ENCODE results near the gene EPHA2.

The EPHA2 gene

DNA sequence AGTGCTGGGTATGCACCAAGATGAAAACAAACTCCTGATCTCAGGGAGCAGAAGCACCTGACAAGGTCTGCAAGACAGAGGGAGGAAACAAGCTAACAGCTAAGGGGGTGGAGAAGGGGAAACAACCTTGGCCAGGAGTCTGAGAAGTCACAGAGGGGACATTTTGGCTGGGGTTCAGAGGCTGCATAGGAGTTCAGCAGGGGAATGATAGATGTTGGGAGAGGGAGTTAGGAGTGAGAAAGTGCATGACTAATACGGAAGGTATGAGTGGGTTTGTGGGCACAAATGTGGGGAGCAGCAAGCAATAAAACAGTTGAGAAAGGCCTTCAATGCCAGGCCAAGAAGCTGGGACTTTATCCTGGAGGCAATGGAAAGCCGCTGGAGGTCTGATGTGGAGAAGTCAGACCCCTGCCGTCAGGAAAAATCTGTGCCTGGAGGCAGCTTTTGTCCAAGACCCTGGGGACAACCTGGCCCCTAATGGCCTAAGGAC, 16.4 kb downstream of the EPHA2 start:
- Histone ChIP-seq H3K9ac (ENCODE audit: insufficient read length) (no peak overlapping the region), H3K9me3 (ENCODE audit: low read depth, low read length) (no peaks in the 10 kb centered on the region), H3K36me3 (ENCODE audit: insufficient read depth, low read length) (peaks cover 17% of the 10 kb centered on the region; the same call in 1 of the 2 replicates), H3K27ac (no peak overlapping the region), H3K4me3 (no peak overlapping the region)
- no peak for TF ChIP-seq EZH2 (IDR thresholded peaks at IDR 0.05)
- no peak for TF ChIP-seq FOXP2 (optimal IDR thresholded peaks at IDR 0.05; ENCODE audit: control extremely low read depth, extremely low read length, insufficient read depth)
- no peak for DNase-seq (ENCODE audit: low read depth, low spot score)

DNA sequence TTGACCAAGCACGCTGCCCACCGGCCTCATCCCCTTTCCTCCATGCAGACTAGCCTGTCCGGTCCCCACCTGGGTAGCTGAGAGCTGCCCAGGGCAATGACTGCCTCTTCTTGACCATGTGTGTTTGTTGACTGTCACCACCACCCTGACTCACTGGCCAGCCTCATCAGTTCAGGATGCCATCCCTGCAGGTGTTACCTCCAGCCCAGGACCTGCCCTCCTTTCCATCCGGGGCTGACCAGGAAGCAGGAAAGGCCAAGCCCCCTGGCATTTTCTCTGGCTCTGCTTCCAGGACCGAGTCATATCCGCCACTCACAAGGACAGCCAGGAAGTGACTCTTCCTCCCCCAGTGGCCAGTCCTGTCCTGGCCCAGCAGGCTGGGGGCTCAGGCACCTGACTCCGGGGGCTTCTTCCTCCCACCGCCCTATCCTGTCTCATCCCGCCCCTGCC, 17.1 kb downstream of the EPHA2 start:
- H3K36me3 ChIP-seq (ENCODE audit: insufficient read depth, low read length) = peaks cover 22% of the 10 kb centered on the region; the same call in 1 of the 2 replicates

DNA sequence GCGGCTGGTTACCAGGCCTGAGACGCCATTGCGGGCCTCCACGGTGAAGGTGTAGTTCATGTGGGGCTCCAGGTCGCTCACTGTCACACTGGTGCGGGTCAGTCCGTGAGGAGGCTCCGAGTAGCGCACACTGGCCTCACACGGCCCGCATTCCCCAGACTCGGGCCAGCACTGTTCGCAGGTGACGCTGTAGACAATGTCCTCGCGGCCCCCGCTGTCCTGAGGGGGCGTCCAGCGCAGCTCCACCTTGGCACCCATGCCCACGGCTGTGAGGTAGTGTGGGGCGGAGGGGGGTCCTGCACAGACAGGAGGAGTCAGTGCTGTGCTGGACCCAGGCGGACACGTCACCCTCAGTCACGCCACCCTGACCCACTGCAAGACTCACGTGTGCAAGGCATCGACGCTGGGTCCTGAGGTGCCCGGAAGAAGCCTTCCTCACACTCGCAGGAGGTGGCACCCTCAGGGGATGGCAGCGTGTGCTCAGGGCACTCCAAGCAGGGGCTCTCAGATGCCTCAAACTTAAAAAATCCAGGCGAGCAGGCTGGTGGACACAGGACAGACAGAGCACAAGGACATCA, 17.9 kb downstream of the EPHA2 start:
- Histone ChIP-seq H3K27ac (no peak overlapping the region), H3K36me3 (ENCODE audit: insufficient read depth, low read length) (peaks cover 29% of the 10 kb centered on the region; the same call in 1 of the 2 replicates), H3K9ac (ENCODE audit: insufficient read length) (no peak overlapping the region), H3K9me3 (ENCODE audit: low read depth, low read length) (no peaks in the 10 kb centered on the region), H3K4me3 (no peak overlapping the region)
- DNase-seq (ENCODE audit: low read depth, low spot score) = no peak
- TF ChIP-seq EZH2 (IDR thresholded peaks at IDR 0.05) (no peak), FOXP2 (optimal IDR thresholded peaks at IDR 0.05; ENCODE audit: control extremely low read depth, extremely low read length, insufficient read depth) (no peak), POLR2AphosphoS5 (IDR thresholded peaks at IDR 0.05; ENCODE audit: borderline replicate concordance, low read depth, low read length) (no peak)

More for the DNA sequence above, 17.1 kb downstream of the EPHA2 start:
- H3K4me3 ChIP-seq = no peak overlapping the region
- no peak overlapping the region for H3K27ac ChIP-seq
- TF ChIP-seq POLR2AphosphoS5 (IDR thresholded peaks at IDR 0.05; ENCODE audit: borderline replicate concordance, low read depth, low read length) (no peak), EZH2 (IDR thresholded peaks at IDR 0.05) (no peak), FOXP2 (optimal IDR thresholded peaks at IDR 0.05; ENCODE audit: control extremely low read depth, extremely low read length, insufficient read depth) (no peak)
- no peaks in the 10 kb centered on the region for H3K9me3 ChIP-seq (ENCODE audit: low read depth, low read length)
- no peak for DNase-seq (ENCODE audit: low read depth, low spot score)
- H3K9ac ChIP-seq (ENCODE audit: insufficient read length) = no peak overlapping the region

DNA sequence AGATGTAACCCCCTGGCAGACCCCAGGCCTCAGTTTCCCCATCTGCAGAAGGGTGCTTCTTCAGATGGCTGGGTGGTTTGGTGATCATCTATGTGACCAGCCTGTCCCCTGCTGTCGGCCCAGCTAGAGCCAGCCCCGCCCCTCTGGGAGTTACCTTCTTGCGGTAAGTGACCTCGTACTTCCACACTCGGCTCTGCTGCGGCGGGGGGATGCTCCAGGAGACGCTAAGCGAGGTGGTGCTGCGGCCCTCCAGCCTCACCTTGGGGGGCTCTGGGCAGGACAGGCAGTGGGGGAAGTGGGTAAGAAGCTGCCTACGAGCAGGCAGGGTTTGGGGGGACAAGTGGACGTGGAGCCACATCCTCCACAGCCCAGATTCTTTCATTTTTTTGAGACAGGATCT, 20.4 kb downstream of the EPHA2 start:
- TF ChIP-seq EZH2 (IDR thresholded peaks at IDR 0.05) (no peak), POLR2AphosphoS5 (IDR thresholded peaks at IDR 0.05; ENCODE audit: borderline replicate concordance, low read depth, low read length) (no peak), FOXP2 (optimal IDR thresholded peaks at IDR 0.05; ENCODE audit: control extremely low read depth, extremely low read length, insufficient read depth) (no peak)
- Histone ChIP-seq H3K36me3 (ENCODE audit: insufficient read depth, low read length) (peaks cover 43% of the 10 kb centered on the region; the same call in 1 of the 2 replicates), H3K9me3 (ENCODE audit: low read depth, low read length) (no peaks in the 10 kb centered on the region), H3K9ac (ENCODE audit: insufficient read length) (no peak overlapping the region), H3K4me3 (no peak overlapping the region), H3K27ac (no peak overlapping the region)
- DNase-seq (ENCODE audit: low read depth, low spot score) = no peak

DNA sequence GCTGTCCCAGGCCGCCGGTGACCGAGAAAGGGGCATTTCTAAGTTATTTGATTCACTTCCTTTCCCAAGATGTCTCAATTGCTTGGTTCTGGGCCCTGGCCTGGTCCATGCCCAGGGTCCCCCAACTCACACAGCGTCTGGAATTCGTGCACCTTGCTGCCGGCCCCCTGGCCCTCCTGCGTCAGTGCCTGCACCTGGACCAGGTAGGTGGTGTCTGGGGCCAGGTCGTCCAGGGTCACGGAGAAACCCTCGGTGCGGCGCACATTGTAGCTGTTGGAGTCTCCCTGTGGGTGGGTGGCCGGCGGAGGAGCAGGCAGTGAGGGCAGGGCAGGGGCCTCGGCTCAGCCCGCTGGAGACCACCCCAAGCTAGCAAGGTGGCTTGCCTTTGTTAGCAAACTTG, 21.0 kb downstream of the EPHA2 start:
- TF ChIP-seq EZH2 (IDR thresholded peaks at IDR 0.05) = no peak
- TF ChIP-seq POLR2AphosphoS5 (IDR thresholded peaks at IDR 0.05; ENCODE audit: borderline replicate concordance, low read depth, low read length) = no peak
- TF ChIP-seq FOXP2 (optimal IDR thresholded peaks at IDR 0.05; ENCODE audit: control extremely low read depth, extremely low read length, insufficient read depth) = no peak
- Histone ChIP-seq H3K9me3 (ENCODE audit: low read depth, low read length) (no peaks in the 10 kb centered on the region), H3K9ac (ENCODE audit: insufficient read length) (no peak overlapping the region), H3K27ac (no peak overlapping the region), H3K36me3 (ENCODE audit: insufficient read depth, low read length) (peaks cover 49% of the 10 kb centered on the region; the same call in 1 of the 2 replicates), H3K4me3 (no peak overlapping the region)
- DNase-seq (ENCODE audit: low read depth, low spot score) = no peak

DNA sequence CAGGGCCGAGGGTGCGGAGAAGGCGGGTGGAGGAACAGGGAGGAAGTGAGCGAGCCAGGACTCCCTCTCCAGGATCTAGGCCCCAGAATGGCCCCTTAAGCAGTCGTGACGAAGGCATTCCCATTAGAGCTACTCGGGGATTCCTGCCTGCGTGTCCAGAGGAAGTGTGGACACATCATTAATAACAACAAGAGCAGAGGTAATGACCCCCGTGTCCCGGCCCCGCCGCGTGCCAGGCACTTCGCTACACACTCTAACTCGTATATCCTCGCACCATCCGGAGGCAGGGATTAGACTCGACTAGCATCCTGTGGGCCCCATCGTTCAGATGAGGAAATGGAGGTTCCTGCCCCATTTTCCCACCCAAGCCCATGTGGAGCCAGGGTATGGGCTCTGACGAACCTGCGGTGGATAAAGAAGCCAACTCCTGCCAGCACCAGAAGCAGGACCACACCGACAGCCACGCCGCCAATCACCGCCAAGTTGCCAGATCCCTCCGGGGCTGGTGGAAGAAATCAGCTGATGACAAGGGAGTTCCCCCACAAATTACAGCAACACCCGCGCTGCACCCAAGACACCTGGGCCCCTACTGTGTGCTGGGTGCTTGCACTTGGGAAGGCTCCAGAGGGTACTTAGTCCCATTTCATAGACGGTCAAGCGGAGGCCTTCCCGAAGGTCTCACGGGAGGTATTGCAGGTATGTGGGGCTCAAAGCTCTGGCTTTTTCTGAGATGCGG, 21.6 kb downstream of the EPHA2 start:
- no peak for DNase-seq (ENCODE audit: low read depth, low spot score)
- no peak overlapping the region for H3K9ac ChIP-seq (ENCODE audit: insufficient read length)
- no peaks in the 10 kb centered on the region for H3K9me3 ChIP-seq (ENCODE audit: low read depth, low read length)
- no peak overlapping the region for H3K27ac ChIP-seq
- peaks cover 52% of the 10 kb centered on the region; the same call in 1 of the 2 replicates for H3K36me3 ChIP-seq (ENCODE audit: insufficient read depth, low read length)
- no peak overlapping the region for H3K4me3 ChIP-seq
- TF ChIP-seq EZH2 (IDR thresholded peaks at IDR 0.05) (no peak), FOXP2 (optimal IDR thresholded peaks at IDR 0.05; ENCODE audit: control extremely low read depth, extremely low read length, insufficient read depth) (no peak), POLR2AphosphoS5 (IDR thresholded peaks at IDR 0.05; ENCODE audit: borderline replicate concordance, low read depth, low read length) (no peak)

DNA sequence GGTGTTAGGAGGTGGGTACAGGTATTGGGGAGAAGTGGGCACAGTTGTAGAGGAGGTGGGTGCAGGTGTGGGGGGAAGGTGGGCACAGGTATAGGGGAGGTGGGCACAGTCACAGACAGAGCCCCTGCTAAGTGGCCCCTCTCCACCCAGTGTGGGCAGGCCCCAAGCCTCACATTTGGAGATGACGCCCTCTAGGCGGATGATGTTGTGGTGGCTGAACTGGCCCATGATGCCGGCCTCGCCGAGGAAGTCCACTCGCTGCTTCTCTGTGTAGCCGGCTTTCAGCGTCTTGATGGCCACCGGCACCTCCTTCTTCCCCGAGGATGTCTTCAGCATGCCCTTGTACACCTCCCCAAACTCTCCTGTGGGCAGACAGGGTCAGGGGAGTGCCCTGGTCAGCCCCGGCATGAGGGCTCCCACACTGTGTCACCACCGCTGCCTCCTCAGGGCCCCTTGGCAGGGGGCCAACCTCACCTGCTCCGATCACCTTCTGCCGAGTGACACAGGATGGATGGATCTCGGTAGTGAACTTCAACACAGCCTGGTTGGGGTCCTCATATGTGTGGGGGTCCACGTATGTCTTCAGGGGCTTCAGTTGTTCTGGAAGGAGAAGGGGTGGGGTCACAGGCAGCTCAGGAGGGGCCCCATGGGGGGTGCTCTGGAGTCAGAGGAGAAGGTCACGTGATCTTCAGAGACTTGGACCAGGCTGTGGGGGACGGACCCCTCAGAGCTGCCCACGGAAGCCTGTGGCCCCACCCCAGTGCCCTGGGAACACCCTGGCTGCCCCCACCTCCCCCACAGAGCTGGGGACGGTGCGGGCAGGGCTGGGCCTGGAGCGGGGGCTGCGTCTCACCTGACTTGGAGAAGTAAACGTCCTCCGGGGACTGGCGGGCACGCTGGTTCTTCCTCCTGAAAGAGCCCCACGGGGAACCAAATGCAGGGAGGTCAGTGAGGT, 22.6 kb downstream of the EPHA2 start:
- peaks cover 52% of the 10 kb centered on the region; the same call in 1 of the 2 replicates for H3K36me3 ChIP-seq (ENCODE audit: insufficient read depth, low read length)
- DNase-seq (ENCODE audit: low read depth, low spot score) = no peak
- no peak overlapping the region for H3K4me3 ChIP-seq
- no peak for TF ChIP-seq POLR2AphosphoS5 (IDR thresholded peaks at IDR 0.05; ENCODE audit: borderline replicate concordance, low read depth, low read length)
- H3K9ac ChIP-seq (ENCODE audit: insufficient read length) = no peak overlapping the region
- no peaks in the 10 kb centered on the region for H3K9me3 ChIP-seq (ENCODE audit: low read depth, low read length)
- H3K27ac ChIP-seq = no peak overlapping the region

DNA sequence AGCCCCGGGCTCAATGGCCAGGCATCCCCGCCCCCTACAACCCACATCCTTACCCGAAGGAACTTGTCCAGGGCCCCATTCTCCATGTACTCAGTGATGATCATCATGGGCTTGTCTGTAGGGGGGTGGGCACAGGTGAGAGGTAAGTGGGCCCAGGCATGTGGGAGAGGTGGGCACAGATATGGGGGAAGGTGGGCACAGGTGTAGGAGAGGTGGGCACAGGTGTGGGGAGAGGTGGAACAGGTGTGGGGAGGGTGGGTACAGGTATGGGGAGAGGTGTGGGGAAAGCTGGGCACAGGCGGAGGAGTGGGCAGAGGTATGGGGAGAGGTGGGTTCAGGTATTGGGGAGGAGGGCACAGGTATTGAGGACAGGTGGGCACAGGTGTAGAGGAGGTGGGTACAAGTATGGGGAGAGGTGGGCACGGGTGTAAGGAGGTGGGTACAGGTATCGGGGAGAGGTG, 23.5 kb downstream of the EPHA2 start:
- Histone ChIP-seq H3K4me3 (no peak overlapping the region), H3K36me3 (ENCODE audit: insufficient read depth, low read length) (peaks cover 46% of the 10 kb centered on the region; the same call in 1 of the 2 replicates), H3K27ac (no peak overlapping the region), H3K9me3 (ENCODE audit: low read depth, low read length) (no peaks in the 10 kb centered on the region), H3K9ac (ENCODE audit: insufficient read length) (no peak overlapping the region)
- TF ChIP-seq EZH2 (IDR thresholded peaks at IDR 0.05) (no peak), POLR2AphosphoS5 (IDR thresholded peaks at IDR 0.05; ENCODE audit: borderline replicate concordance, low read depth, low read length) (no peak), FOXP2 (optimal IDR thresholded peaks at IDR 0.05; ENCODE audit: control extremely low read depth, extremely low read length, insufficient read depth) (no peak)
- DNase-seq (ENCODE audit: low read depth, low spot score) = no peak
